Measurements from ENCODE around the gene CHST12. TPM values are rescaled to one million over a fixed set of nuclear protein-coding genes. Genes with fewer than 3 reads are reported as not detected.

The CHST12 gene
- total RNA-seq, 1 experiment from 2014 or later: 19.3 TPM

DNA sequence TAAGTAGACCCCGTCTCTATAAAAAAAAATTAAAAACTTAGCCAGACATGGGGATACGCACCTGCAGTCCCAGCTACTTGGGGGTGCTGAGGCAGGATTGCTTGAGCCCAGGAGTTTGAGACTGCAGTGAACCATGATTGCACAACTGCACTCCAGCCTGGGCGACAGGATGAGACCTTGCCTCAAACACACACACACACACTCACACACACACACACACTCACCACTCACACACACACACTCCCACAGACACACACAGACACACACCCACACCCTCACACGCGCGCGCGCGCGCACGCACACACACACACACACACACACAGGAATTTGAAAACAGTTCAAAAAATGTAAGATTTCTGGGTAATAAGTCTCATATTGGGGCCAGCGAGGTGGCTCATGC, 81.5 kb downstream of the CHST12 start:
- Histone ChIP-seq H3K18ac (ENCODE audit: insufficient read length, low read depth, low read length) (no peak overlapping the region), H3K27ac (ENCODE audit: insufficient read length, low read depth, low read length) (no peak overlapping the region), H3T11ph (ENCODE audit: low read length) (no peak overlapping the region), H2AFZ (ENCODE audit: low read length) (no peak overlapping the region), H3K27me3 (ENCODE audit: insufficient read depth, low read length) (no peaks in the 10 kb centered on the region), H3K23ac (ENCODE audit: insufficient read length, low read depth, low read length) (no peak overlapping the region), H3K9ac (ENCODE audit: extremely low read depth, insufficient read length, low read length) (no peak overlapping the region), H3K79me2 (ENCODE audit: insufficient read depth, low read length) (no peaks in the 10 kb centered on the region), H3K4me1 (ENCODE audit: insufficient read depth, low read length) (no peaks in the 10 kb centered on the region), H4K5ac (ENCODE audit: insufficient read length, low read depth, low read length) (no peak overlapping the region), H3K4ac (ENCODE audit: low read depth, low read length) (no peak overlapping the region), H2BK12ac (ENCODE audit: insufficient read length, low read depth, low read length) (no peak overlapping the region), H3K9me3 (ENCODE audit: control insufficient read depth, low read depth, low read length) (no peaks in the 10 kb centered on the region), H4K91ac (ENCODE audit: insufficient read length, low read depth, low read length) (no peak overlapping the region), H2AK5ac (ENCODE audit: insufficient read length, low read length) (no peak overlapping the region), H3K56ac (ENCODE audit: insufficient read length, low read depth, low read length) (no peak overlapping the region), H2BK5ac (ENCODE audit: insufficient read length, low read length) (no peak overlapping the region), H2BK20ac (ENCODE audit: low read depth, low read length, poor library complexity, severe bottlenecking) (no peak overlapping the region), H3K79me1 (ENCODE audit: insufficient read depth, low read depth, low read length, poor library complexity, severe bottlenecking) (no peaks in the 10 kb centered on the region), H2BK15ac (ENCODE audit: low read depth, low read length) (no peak overlapping the region), H4K20me1 (ENCODE audit: control insufficient read depth, insufficient read depth, insufficient read length) (no peaks in the 10 kb centered on the region), H3K23me2 (ENCODE audit: insufficient read length, low read depth, low read length, poor library complexity, severe bottlenecking) (no peaks in the 10 kb centered on the region), H3K4me2 (ENCODE audit: insufficient read depth, insufficient read length, low read length) (no peak overlapping the region), H2BK120ac (ENCODE audit: low read depth, low read length, poor library complexity, severe bottlenecking) (no peak overlapping the region), H4K8ac (replicated peaks; ENCODE audit: insufficient read length, low read depth, low read length) (no peak overlapping the region), H3K14ac (ENCODE audit: insufficient read depth, low read length) (no peak overlapping the region)
- no peak for DNase-seq
- no CpG with 5 or more reads among the region's 12 CpGs for WGBS (ENCODE audit: extremely low coverage, insufficient read length, low lambda C conversion rate)
- Mint-ChIP-seq H3K27me3 (ENCODE audit: low read depth) (peaks cover 10% of the 10 kb centered on the region), H3K9me3 (peaks cover 4 to 6% of the 10 kb centered on the region in 2 experiments; a peak in 4 of 5 replicates), H3K36me3 (ENCODE audit: insufficient read depth in 1 of 3, low read depth in 3 of 3) (no peaks in the 10 kb centered on the region), H3K27ac (no peak overlapping the region; a peak in 2 of 7 replicates), H3K4me1 (peaks cover 2 to 9% of the 10 kb centered on the region in 2 experiments; a peak in 2 of 4 replicates), H3K4me3 (no peak overlapping the region)
- TF ChIP-seq, protein P1, sequence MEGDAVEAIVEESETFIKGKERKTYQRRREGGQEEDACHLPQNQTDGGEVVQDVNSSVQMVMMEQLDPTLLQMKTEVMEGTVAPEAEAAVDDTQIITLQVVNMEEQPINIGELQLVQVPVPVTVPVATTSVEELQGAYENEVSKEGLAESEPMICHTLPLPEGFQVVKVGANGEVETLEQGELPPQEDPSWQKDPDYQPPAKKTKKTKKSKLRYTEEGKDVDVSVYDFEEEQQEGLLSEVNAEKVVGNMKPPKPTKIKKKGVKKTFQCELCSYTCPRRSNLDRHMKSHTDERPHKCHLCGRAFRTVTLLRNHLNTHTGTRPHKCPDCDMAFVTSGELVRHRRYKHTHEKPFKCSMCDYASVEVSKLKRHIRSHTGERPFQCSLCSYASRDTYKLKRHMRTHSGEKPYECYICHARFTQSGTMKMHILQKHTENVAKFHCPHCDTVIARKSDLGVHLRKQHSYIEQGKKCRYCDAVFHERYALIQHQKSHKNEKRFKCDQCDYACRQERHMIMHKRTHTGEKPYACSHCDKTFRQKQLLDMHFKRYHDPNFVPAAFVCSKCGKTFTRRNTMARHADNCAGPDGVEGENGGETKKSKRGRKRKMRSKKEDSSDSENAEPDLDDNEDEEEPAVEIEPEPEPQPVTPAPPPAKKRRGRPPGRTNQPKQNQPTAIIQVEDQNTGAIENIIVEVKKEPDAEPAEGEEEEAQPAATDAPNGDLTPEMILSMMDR (conservative IDR thresholded peaks at IDR 0.05): no peak

All from H9 (cell line).